T-helper 9 cell (primary cell): Measurements from ENCODE around the gene VWA7.
"Not testable (repeated sequence)": the region's sequence is repeated elsewhere in the genome, so short reads cannot be mapped to it uniquely, and the experiment has no call there.

Experiments
- DNase-seq: peaks from one replicate; pipeline ENCODE4 v3.0.0-alpha.2; 2020
- total RNA-seq, 2 donors: gene quantifications; one replicate each; lab custom pipeline; 2026; lab: John Stamatoyannopoulos, UW

The VWA7 gene
- 1.0 to 4.8 reads per million in 2 donors for total RNA-seq

- DNase-seq = peak; percentile 53
These were observed at the start of gene VWA7 for GRCh38 chr6:31776989-31777666. VWA7 (minus strand) TSS chr6:31777328; CDS start chr6:31776779, 549 bp downstream.

GRCh38 chr6:31826793-31827285 is 49.7 kb upstream of the VWA7 start:
- DNase-seq = no peak

- no peak for DNase-seq
These were observed 48.4 kb upstream of the VWA7 start for GRCh38 chr6:31825553-31825952.

- not testable (repeated sequence) for DNase-seq
These were observed 46.6 kb upstream of the VWA7 start for GRCh38 chr6:31823592-31824196.

GRCh38 chr6:31822036-31822821 is 45.1 kb upstream of the VWA7 start:
- DNase-seq = peak; percentile 45

GRCh38 chr6:31821301-31822035 is 44.3 kb upstream of the VWA7 start:
- DNase-seq = no peak

- not testable (repeated sequence) for DNase-seq
These were observed 43.3 kb upstream of the VWA7 start for GRCh38 chr6:31820399-31820798.

- DNase-seq = no peak
These were observed 42.8 kb upstream of the VWA7 start for GRCh38 chr6:31819871-31820299.

- DNase-seq = not testable (repeated sequence)
These were observed 40.9 kb upstream of the VWA7 start for GRCh38 chr6:31817929-31818511.

- not testable (repeated sequence) for DNase-seq
These were observed 40.2 kb upstream of the VWA7 start for GRCh38 chr6:31817133-31817928.

- DNase-seq = peak; percentile 33
These were observed 38.1 kb upstream of the VWA7 start, which contains the start of the genes HSPA1A and HSPA1L for GRCh38 chr6:31815025-31815838. HSPA1A (plus strand) TSS chr6:31815543; CDS start chr6:31815757, 214 bp downstream. HSPA1L (minus strand) TSS chr6:31815283; CDS start chr6:31811972, 3,311 bp downstream.

- peak; percentile 62 for DNase-seq
These were observed 37.5 kb upstream of the VWA7 start for GRCh38 chr6:31814677-31815024.

- no peak for DNase-seq
These were observed 36.3 kb upstream of the VWA7 start for GRCh38 chr6:31813465-31813849.

- no peak for DNase-seq
These were observed 34.5 kb upstream of the VWA7 start for GRCh38 chr6:31811645-31812044.

- not testable (repeated sequence) for DNase-seq
These were observed 31.5 kb upstream of the VWA7 start for GRCh38 chr6:31808599-31808998.

- DNase-seq = peak; percentile 96
These were observed 29.5 kb upstream of the VWA7 start, which contains the start of gene LSM2 for GRCh38 chr6:31806470-31807272. LSM2 (minus strand) TSS chr6:31806966; CDS start chr6:31806757, 209 bp downstream.

- no peak for DNase-seq
These were observed 28.9 kb upstream of the VWA7 start for GRCh38 chr6:31805939-31806469.

- DNase-seq = not testable (repeated sequence)
These were observed 24.2 kb upstream of the VWA7 start for GRCh38 chr6:31801031-31801927.
